Measurements from ENCODE around the gene RHOD. TPM values are rescaled to one million over a fixed set of nuclear protein-coding genes. Genes with fewer than 3 reads are reported as not detected.

RHOD gene
- polyA plus RNA-seq (2011; rRNA removed) (33.7 and 42.8 TPM in 2 replicates), polyA minus RNA-seq (2011; rRNA and poly(A)+ RNA removed) (13.6 and 22.6 TPM in 2 replicates)

DNA sequence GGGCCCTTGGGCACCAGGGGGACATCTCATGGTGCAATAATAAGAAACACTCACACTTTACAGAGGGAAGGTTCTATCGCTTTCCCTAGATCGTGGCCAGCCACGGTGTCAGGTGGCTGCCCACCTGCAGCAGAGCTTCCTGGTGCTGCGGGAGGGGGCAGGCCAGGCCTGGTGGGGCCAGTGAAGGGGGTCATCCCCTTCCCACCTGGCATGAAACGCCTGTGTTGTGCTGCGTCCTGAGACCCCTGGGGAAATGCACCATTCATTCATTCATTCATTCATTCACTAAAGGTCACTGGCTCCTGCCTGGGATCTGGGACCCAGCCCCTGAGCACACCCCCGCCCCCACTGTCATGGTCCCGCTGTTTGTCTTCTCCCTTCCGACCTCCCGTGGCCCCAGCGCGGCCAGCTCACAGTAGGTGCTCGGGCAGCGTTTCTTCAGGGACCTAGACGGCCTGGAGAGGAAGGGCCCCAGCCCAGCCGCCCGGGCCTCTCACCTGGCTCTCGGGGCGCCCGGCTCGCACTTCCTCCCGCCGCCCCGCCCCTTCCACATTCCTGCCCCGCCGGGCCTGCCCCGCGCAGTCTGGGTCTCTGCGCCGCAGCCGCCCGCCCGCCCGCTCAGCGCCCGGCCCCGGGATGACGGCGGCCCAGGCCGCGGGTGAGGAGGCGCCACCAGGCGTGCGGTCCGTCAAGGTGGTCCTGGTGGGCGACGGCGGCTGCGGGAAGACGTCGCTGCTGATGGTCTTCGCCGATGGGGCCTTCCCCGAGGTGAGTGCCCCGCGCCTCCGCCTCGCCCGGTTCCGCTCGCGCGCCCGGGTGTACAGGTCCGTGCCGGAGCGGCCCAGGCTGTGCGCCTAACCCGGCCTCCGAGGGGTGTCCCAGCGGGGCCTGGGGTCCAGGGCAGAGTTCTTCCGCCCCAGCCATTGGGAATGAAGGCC is at the start of gene RHOD:
Gene RHOD, plus strand, starts transcription at position 581 of the 938 bp plus-strand sequence. Its CDS starts 56 bp downstream, at position 637.
- CTCF ChIA-PET = interaction anchor here (0.7 to 4.9 kb wide), 6 partner anchors 11 to 261 kb away, joined by 3 to 34 read pairs (median 6); no protein-coding TSS in a partner anchor

DNA sequence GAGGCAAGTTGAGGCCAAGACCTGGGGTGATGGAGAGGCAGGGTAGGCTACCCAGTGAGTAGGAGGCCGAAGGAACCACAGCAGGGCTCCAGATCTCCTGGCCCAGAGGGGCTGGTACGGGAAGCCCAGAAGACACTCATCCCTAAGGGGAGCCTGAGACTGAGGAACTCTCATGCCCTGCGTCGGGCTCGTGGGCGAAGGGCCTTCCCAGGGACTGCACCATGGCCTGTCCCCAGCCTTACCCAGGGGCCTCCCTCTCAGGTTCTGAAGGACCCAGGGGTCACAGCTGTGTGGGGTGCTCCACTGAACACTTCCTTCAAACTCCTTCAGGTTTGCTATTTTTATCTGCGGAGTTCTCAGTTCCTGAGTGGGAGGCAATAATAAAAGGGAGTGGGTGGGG is 49.5 kb upstream of the RHOD start:
- Histone ChIP-seq H3K27me3 (ENCODE audit: control insufficient read depth, insufficient read depth, low read length) (no peaks in the 10 kb centered on the region), H3K4me3 (ENCODE audit: low read depth, low read length) (no peak overlapping the region), H3K36me3 (ENCODE audit: control insufficient read depth, insufficient read depth, low read length) (no peaks in the 10 kb centered on the region)
- DNase-seq (ENCODE audit: low read depth) = no peak
- TF ChIP-seq, protein P1, sequence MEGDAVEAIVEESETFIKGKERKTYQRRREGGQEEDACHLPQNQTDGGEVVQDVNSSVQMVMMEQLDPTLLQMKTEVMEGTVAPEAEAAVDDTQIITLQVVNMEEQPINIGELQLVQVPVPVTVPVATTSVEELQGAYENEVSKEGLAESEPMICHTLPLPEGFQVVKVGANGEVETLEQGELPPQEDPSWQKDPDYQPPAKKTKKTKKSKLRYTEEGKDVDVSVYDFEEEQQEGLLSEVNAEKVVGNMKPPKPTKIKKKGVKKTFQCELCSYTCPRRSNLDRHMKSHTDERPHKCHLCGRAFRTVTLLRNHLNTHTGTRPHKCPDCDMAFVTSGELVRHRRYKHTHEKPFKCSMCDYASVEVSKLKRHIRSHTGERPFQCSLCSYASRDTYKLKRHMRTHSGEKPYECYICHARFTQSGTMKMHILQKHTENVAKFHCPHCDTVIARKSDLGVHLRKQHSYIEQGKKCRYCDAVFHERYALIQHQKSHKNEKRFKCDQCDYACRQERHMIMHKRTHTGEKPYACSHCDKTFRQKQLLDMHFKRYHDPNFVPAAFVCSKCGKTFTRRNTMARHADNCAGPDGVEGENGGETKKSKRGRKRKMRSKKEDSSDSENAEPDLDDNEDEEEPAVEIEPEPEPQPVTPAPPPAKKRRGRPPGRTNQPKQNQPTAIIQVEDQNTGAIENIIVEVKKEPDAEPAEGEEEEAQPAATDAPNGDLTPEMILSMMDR (IDR thresholded peaks at IDR 0.05; ENCODE audit: insufficient read depth, low read depth, low read length) = no peak
- ChIA-PET POLR2A (no interaction called here), CTCF (interaction anchor here (0.6 to 1.6 kb wide), 2 partner anchors 14 to 104 kb away, joined by 3 to 9 read pairs; no protein-coding TSS in a partner anchor)

More for the DNA sequence above, at the start of gene RHOD:
- Histone ChIP-seq H3K36me3 (ENCODE audit: control insufficient read depth, insufficient read depth, low read length) (no peaks in the 10 kb centered on the region; the same call in 1 of the 2 replicates), H3K4me3 (ENCODE audit: low read depth, low read length) (peak within 1 kb of the TSS; percentile 72), H3K27me3 (ENCODE audit: control insufficient read depth, insufficient read depth, low read length) (no peaks in the 10 kb centered on the region)
- TF ChIP-seq, protein P1 (IDR thresholded peaks at IDR 0.05; ENCODE audit: insufficient read depth, low read depth, low read length) = no peak
- POLR2A ChIA-PET = no interaction called here
- no peak for DNase-seq (ENCODE audit: low read depth)

GRCh38 chr11:67010296-67010905 is 46.2 kb upstream of the RHOD start:
- no peak overlapping the region for H3K4me3 ChIP-seq (ENCODE audit: low read depth, low read length)
- no peaks in the 10 kb centered on the region for H3K36me3 ChIP-seq (ENCODE audit: control insufficient read depth, insufficient read depth, low read length)
- CTCF ChIA-PET = interaction anchor here (1.3 kb wide), 1 partner anchor 11 kb away, joined by 6 read pairs; no protein-coding TSS in a partner anchor
- POLR2A ChIA-PET = no interaction called here
- DNase-seq (ENCODE audit: low read depth) = no peak
- TF ChIP-seq, protein P1 (IDR thresholded peaks at IDR 0.05; ENCODE audit: insufficient read depth, low read depth, low read length) = no peak
- no peaks in the 10 kb centered on the region; the same call in 1 of the 2 replicates for H3K27me3 ChIP-seq (ENCODE audit: control insufficient read depth, insufficient read depth, low read length)

GRCh38 chr11:67013511-67014045 is 43.1 kb upstream of the RHOD start:
- ChIA-PET POLR2A (no interaction called here), CTCF (no interaction called here)
- no peak overlapping the region for H3K4me3 ChIP-seq (ENCODE audit: low read depth, low read length)
- H3K36me3 ChIP-seq (ENCODE audit: control insufficient read depth, insufficient read depth, low read length) = no peaks in the 10 kb centered on the region
- TF ChIP-seq, protein P1 (IDR thresholded peaks at IDR 0.05; ENCODE audit: insufficient read depth, low read depth, low read length) = no peak
- DNase-seq (ENCODE audit: low read depth) = no peak
- H3K27me3 ChIP-seq (ENCODE audit: control insufficient read depth, insufficient read depth, low read length) = no peaks in the 10 kb centered on the region; the same call in 1 of the 2 replicates

Data from BJ (cell line).